Stimulated activated CD8-positive, alpha-beta memory T cell treated with anti-CD3 and anti-CD28 coated beads, Interleukin-12 subunit alpha, Interleukin-12 subunit beta, amount 100 ng/mL, for 1 hour (primary cell): ENCODE results near the gene MSH6.

ENCODE experiments used
- DNase-seq: peaks from one replicate; pipeline ENCODE4 v3.0.0-alpha.2; 2020; ENCODE audit warnings: low read depth

Gene MSH6

GRCh38 chr2:47783486-47784351, 774 bp downstream of the MSH6 start:
- peak; percentile 46 for DNase-seq

GRCh38 chr2:47784352-47784851, 1.5 kb downstream of the MSH6 start:
- DNase-seq, result no peak

GRCh38 chr2:47785986-47786385, 3.0 kb downstream of the MSH6 start:
- DNase-seq, result no peak

GRCh38 chr2:47796090-47796697, 13.2 kb downstream of the MSH6 start:
- DNase-seq, result no peak

- no peak for DNase-seq
Observed at GRCh38 chr2:47798631-47799030, 15.7 kb downstream of the MSH6 start.

GRCh38 chr2:47799031-47799609, 16.2 kb downstream of the MSH6 start:
- DNase-seq, result no peak

- no peak for DNase-seq
Observed at GRCh38 chr2:47801118-47801517, 18.2 kb downstream of the MSH6 start.

GRCh38 chr2:47803363-47803762, 20.4 kb downstream of the MSH6 start:
- no peak for DNase-seq

- no peak for DNase-seq
Observed at GRCh38 chr2:47803770-47804169, 20.8 kb downstream of the MSH6 start.

GRCh38 chr2:47805850-47806249, 22.9 kb downstream of the MSH6 start:
- no peak for DNase-seq

GRCh38 chr2:47808614-47809013, 25.7 kb downstream of the MSH6 start:
- DNase-seq, result no peak

GRCh38 chr2:47809903-47810302, 27.0 kb downstream of the MSH6 start:
- DNase-seq, result no peak

GRCh38 chr2:47810850-47811249, 27.9 kb downstream of the MSH6 start:
- DNase-seq, result no peak

GRCh38 chr2:47811668-47812067, 28.7 kb downstream of the MSH6 start:
- DNase-seq, result no peak

GRCh38 chr2:47815764-47816163, 32.8 kb downstream of the MSH6 start:
- DNase-seq, result no peak

GRCh38 chr2:47818777-47819176, 35.8 kb downstream of the MSH6 start:
- DNase-seq, result no peak

- DNase-seq, result no peak
Observed at GRCh38 chr2:47819834-47820233, 36.9 kb downstream of the MSH6 start.

- DNase-seq, result no peak
Observed at GRCh38 chr2:47822518-47822917, 39.6 kb downstream of the MSH6 start.

GRCh38 chr2:47833516-47833968, 50.6 kb downstream of the MSH6 start:
- no peak for DNase-seq

- no peak for DNase-seq
Observed at GRCh38 chr2:47838249-47838648, 55.3 kb downstream of the MSH6 start.

- DNase-seq, result no peak
Observed at GRCh38 chr2:47838686-47839085, 55.7 kb downstream of the MSH6 start.

- DNase-seq, result no peak
Observed at GRCh38 chr2:47842846-47843245, 59.9 kb downstream of the MSH6 start.

GRCh38 chr2:47843407-47843806, 60.5 kb downstream of the MSH6 start:
- no peak for DNase-seq
